Activated CD8-positive, alpha-beta T cell treated with anti-CD3 and anti-CD28 coated beads for 36 hours (primary cell): ENCODE data around the gene MLYCD. TPM values are rescaled to one million over a fixed set of nuclear protein-coding genes. Genes with fewer than 3 reads are reported as not detected.

Experiments
- ATAC-seq: fragments of 200-7000 bp; cut with Tn5 transposase; one replicate; pipeline ENCODE4 v1.10.0; 2021; ENCODE audit warnings: mild to moderate bottlenecking, moderate library complexity
- CTCF ChIA-PET: fragments of 350-600 bp; sonication (Branson Sonifier 250); formaldehyde crosslinking; loops from one replicate; lab custom pipeline; 2021; ENCODE audit warnings: antibody characterized with exemption; lab: Charles Lee
- POLR2A ChIA-PET: fragments of 350-600 bp; sonication (Branson Sonifier 250); formaldehyde crosslinking; loops from one replicate; lab custom pipeline; 2021; ENCODE audit warnings: antibody characterized with exemption; lab: Charles Lee
- DNase-seq: peaks from one replicate; pipeline ENCODE4 v3.0.0-alpha.2; 2020
- H3K27ac Mint-ChIP-seq: one replicate; pipeline ENCODE4 v1.8.0; 2021; ENCODE audit warnings: mild to moderate bottlenecking, mixed read lengths
- H3K27me3 Mint-ChIP-seq: one replicate; pipeline ENCODE4 v1.8.0; 2021; ENCODE audit warnings: mixed read lengths
- H3K36me3 Mint-ChIP-seq: one replicate; pipeline ENCODE4 v1.8.0; 2021; ENCODE audit warnings: low read depth, mixed read lengths
- H3K4me1 Mint-ChIP-seq: one replicate; pipeline ENCODE4 v1.8.0; 2021; ENCODE audit warnings: low read depth, mixed read lengths
- H3K4me3 Mint-ChIP-seq: one replicate; pipeline ENCODE4 v1.8.0; 2021; ENCODE audit warnings: mild to moderate bottlenecking, moderate library complexity, mixed read lengths
- H3K9me3 Mint-ChIP-seq: one replicate; pipeline ENCODE4 v1.8.0; 2021; ENCODE audit warnings: mixed read lengths
- CTCF ChIP-seq: fragments of 200-600 bp; IDR thresholded peaks from one replicate; pipeline ENCODE4 v1.8.0; 2022; ENCODE audit warnings: antibody characterized with exemption, mild to moderate bottlenecking
- intact Hi-C: fragments of 100-400 bp; cut with micrococcal nuclease; formaldehyde crosslinking; loops from one replicate; pipeline ENCODE4 v1.10.0; 2022
- total RNA-seq, 2 experiments: library from RNA; stranded (reverse); gene quantifications; one replicate each; pipeline ENCODE4 v1.2.3, GENCODE V29; 2021

MLYCD gene
- total RNA-seq, 2 experiments from 2014 or later, result 3.5 to 3.7 TPM

- TF ChIP-seq CTCF, result no peak
- Mint-ChIP-seq H3K9me3 (peaks cover 3% of the 10 kb centered on the region), H3K27ac (no peak overlapping the region), H3K27me3 (peaks cover 12% of the 10 kb centered on the region), H3K36me3 (peaks cover 1% of the 10 kb centered on the region), H3K4me3 (no peak overlapping the region), H3K4me1 (peaks cover 8% of the 10 kb centered on the region)
- intact Hi-C loops, result no loop called here
- no peak for ATAC-seq
- ChIA-PET POLR2A (no interaction called here), CTCF (no interaction called here)
- DNase-seq, result no peak
These were observed 3.7 kb upstream of the MLYCD start for GRCh38 chr16:83895243-83895642.

DNA sequence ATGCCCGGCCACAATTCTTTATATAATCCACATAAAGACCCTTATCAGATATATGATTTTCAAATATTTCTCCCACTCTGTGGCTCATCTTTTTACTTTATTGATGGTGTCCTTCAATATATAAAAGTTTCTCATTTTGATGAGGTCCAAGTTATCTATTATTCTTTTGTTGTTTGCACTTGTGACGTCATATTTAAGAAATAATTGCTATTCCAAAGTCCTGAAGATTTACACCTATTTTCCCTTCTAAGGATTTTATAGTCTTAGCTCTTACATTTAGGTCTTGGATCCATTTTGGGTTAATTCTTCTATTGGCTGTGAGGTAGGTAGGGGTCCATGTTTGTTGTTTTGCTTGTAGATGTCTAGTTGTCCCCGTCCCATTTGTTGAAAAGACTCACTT lies 3.0 kb upstream of the MLYCD start:
- no peak overlapping the region for H3K27ac Mint-ChIP-seq
- H3K9me3 Mint-ChIP-seq, result peaks cover 3% of the 10 kb centered on the region
- DNase-seq (no peak), ATAC-seq (no peak)
- peaks cover 1% of the 10 kb centered on the region for H3K36me3 Mint-ChIP-seq
- no peak overlapping the region for H3K4me3 Mint-ChIP-seq
- CTCF ChIA-PET, result interaction anchor here (0.6 kb wide), 1 partner anchor 31 kb away, joined by 3 read pairs; no protein-coding TSS in a partner anchor
- intact Hi-C loops, result no loop called here
- POLR2A ChIA-PET, result interaction anchor here (0.9 kb wide), 1 partner anchor 13 kb away, joined by 3 read pairs; no protein-coding TSS in a partner anchor
- TF ChIP-seq CTCF, result no peak
- H3K4me1 Mint-ChIP-seq, result peaks cover 14% of the 10 kb centered on the region
- H3K27me3 Mint-ChIP-seq, result peaks cover 9% of the 10 kb centered on the region

GRCh38 chr16:83899272-83899897 lies 470 bp downstream of the MLYCD start:
- POLR2A ChIA-PET, result interaction anchor here (0.8 kb wide), 1 partner anchor 201 kb away, joined by 3 read pairs; no protein-coding TSS in a partner anchor
- CTCF ChIA-PET, result interaction anchor here (1.2 to 3.0 kb wide), 2 partner anchors 11 to 73 kb away, joined by 3 to 9 read pairs; no protein-coding TSS in a partner anchor
- Mint-ChIP-seq H3K27me3 (peaks cover 6% of the 10 kb centered on the region), H3K4me3 (peak overlapping the region; percentile 90), H3K9me3 (no peaks in the 10 kb centered on the region), H3K36me3 (peaks cover 1% of the 10 kb centered on the region), H3K4me1 (peaks cover 26% of the 10 kb centered on the region), H3K27ac (peak overlapping the region; percentile 73)
- DNase-seq, result peak; percentile 68
- intact Hi-C loops, result no loop called here
- TF ChIP-seq CTCF, result no peak
- ATAC-seq, result peak; percentile 42

- Mint-ChIP-seq H3K4me1 (peaks cover 26% of the 10 kb centered on the region), H3K4me3 (peak overlapping the region; percentile 90), H3K27me3 (peaks cover 6% of the 10 kb centered on the region), H3K27ac (peak overlapping the region; percentile 73), H3K36me3 (peaks cover 1% of the 10 kb centered on the region), H3K9me3 (no peaks in the 10 kb centered on the region)
- intact Hi-C loops, result no loop called here
- ATAC-seq (no peak), DNase-seq (no peak)
- CTCF ChIA-PET, result interaction anchor here (1.2 to 3.0 kb wide), 2 partner anchors 11 to 73 kb away, joined by 3 to 9 read pairs; no protein-coding TSS in a partner anchor
- POLR2A ChIA-PET, result interaction anchor here (0.8 kb wide), 1 partner anchor 201 kb away, joined by 3 read pairs; no protein-coding TSS in a partner anchor
- TF ChIP-seq CTCF, result no peak
These were observed 1.1 kb downstream of the MLYCD start for GRCh38 chr16:83899978-83900377.

DNA sequence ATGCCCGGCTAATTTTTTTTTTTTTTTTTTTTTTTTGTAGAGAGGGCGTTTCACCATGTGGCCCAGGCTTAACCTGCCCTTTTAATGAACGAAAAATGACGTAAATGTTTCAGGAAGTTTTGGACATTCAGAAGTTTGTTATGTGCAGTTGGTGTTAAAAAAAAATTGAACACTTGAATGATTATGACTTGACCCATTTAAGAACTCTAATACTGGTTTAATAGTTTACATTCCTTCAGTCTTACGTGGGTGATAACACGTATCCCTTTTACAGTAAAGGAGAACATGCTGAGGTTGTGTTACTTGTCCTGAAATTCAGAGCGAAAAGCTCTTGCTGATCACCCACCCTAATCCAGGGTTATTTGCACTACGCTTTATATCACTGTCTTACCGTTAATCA lies 1.7 kb downstream of the MLYCD start:
- H3K27ac Mint-ChIP-seq, result no peak overlapping the region
- peaks cover 3% of the 10 kb centered on the region for H3K27me3 Mint-ChIP-seq
- peaks cover 26% of the 10 kb centered on the region for H3K4me1 Mint-ChIP-seq
- peaks cover 1% of the 10 kb centered on the region for H3K36me3 Mint-ChIP-seq
- POLR2A ChIA-PET, result interaction anchor here (1.4 kb wide), 1 partner anchor 9 kb away, joined by 3 read pairs; no protein-coding TSS in a partner anchor
- DNase-seq, result no peak
- intact Hi-C loops, result no loop called here
- ATAC-seq, result no peak
- peak overlapping the region; percentile 90 for H3K4me3 Mint-ChIP-seq
- no peaks in the 10 kb centered on the region for H3K9me3 Mint-ChIP-seq
- TF ChIP-seq CTCF, result no peak
- CTCF ChIA-PET, result interaction anchor here (3.0 kb wide), 1 partner anchor 74 kb away, joined by 9 read pairs; no protein-coding TSS in a partner anchor
